LNCAP (cell line): Measurements from ENCODE around the gene FAM20C.

Experiments used
- CTCF ChIP-seq: fragments of 450-650 bp; IDR thresholded peaks from 2 replicates; pipeline ENCODE4 v1.5.1; 2017; ENCODE audit warnings: mild to moderate bottlenecking

Gene FAM20C

DNA sequence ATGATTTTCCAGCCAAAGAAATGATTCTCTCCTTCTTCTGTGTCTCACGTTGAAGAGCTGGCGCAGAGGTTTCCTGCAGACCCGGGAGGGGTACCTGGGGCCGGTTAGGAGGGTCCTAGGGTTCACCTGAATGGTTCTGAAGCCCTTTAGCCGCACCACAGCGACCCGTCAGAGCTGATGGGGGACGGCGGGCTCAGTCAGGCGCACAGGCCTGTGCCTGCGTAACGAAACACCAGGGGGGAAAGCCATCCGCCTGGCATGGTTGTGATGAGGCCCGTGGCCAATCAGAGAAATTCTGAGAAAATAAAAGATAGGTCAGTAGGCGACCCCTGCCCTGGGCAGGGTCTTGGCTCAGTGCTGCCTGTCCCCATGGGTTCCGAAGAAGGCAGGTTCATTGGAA is 35.6 kb downstream of the FAM20C start:
- no peak for TF ChIP-seq CTCF

DNA sequence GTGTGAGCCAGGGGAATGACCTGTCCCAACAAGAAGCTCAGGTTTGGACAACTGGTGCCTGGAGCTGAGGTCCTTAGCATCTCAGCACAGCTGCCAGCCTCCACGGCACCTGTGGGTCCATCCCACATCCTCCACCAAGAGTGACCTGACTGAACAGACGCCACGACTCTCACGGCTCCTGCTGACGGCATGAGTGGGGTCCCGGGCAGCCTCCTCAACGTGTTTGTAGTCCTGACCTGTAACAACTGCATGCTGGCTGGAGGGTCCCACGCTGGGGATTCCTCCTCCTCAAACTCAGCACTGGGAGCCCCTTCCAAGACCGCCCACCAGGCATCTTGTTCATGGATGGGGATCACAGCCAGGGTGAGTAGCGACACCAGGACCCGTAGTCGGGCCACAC is 36.2 kb downstream of the FAM20C start:
- TF ChIP-seq CTCF = no peak

GRCh38 chr7:229184-229964 is 37.0 kb downstream of the FAM20C start:
- TF ChIP-seq CTCF = no peak

- TF ChIP-seq CTCF = no peak
Measured at GRCh38 chr7:230274-230673, 37.9 kb downstream of the FAM20C start.

GRCh38 chr7:231030-231857 is 38.9 kb downstream of the FAM20C start:
- peak; percentile 47 for TF ChIP-seq CTCF

- TF ChIP-seq CTCF = no peak
Measured at GRCh38 chr7:231858-232246, 39.5 kb downstream of the FAM20C start.

DNA sequence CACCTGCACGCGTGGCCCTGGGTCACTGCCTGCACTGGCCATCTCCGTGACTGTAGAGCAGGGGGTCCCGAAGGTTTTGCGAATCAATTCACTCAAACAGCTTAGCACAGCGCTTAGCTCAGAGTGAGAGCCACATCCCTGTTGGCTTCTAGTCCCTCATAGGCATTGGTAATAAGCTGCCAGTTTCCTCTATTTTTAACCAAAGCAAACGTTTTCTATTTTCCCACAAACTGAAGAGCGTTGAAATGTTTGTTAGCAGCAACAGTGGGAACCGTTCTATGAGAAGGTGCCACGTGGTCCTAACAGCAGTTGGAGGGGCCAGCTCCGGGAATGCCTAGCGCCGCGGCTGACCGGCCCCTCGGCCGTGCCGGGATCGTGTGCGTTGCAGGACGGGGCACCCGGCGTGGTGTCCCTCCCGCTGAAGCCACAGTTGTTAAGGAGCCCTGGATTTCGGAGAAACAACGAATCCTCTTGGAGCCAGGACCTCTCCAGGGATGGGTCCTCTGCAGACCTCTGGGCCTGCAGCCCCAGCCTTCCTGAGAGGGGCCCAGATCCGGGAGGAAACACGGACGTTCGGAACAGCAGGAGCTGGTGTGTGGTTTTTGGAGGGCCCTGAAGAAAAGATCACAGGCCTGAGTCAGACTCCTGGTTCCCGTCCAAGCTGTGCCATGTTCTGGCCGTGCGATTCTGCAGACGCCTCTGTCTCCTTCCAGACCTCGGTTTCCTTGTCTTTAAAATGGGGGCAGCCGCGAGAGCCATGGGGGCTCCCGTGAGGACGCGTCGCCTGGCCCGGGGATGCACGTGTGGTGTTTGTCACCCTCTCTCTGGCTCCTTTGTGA is 40.3 kb downstream of the FAM20C start:
- TF ChIP-seq CTCF = no peak
